Type B pancreatic cell (in vitro differentiated cells): ENCODE data around the gene ZNF771. TPM values are rescaled to one million over a fixed set of nuclear protein-coding genes. Genes with fewer than 3 reads are reported as not detected.

ENCODE experiments used
- DNase-seq: peaks from one replicate; pipeline ENCODE4 v3.0.0; 2021; ENCODE audit warnings: mixed read lengths; ENCODE audit not compliant: unreplicated experiment; ENCODE audit errors: extremely low spot score
- H3K27ac Mint-ChIP-seq: 2 replicates; pipeline ENCODE4 v1.8.0; 2021; ENCODE audit warnings: mild to moderate bottlenecking, mixed read lengths
- H3K27me3 Mint-ChIP-seq: 2 replicates; pipeline ENCODE4 v1.8.0; 2021; ENCODE audit warnings: mixed read lengths
- H3K36me3 Mint-ChIP-seq: 2 replicates; pipeline ENCODE4 v1.8.0; 2021; ENCODE audit warnings: mixed read lengths
- H3K4me1 Mint-ChIP-seq: one replicate; pipeline ENCODE4 v1.8.0; 2021; ENCODE audit warnings: mixed read lengths; ENCODE audit not compliant: unreplicated experiment
- H3K4me3 Mint-ChIP-seq: 2 replicates; pipeline ENCODE4 v1.8.0; 2021; ENCODE audit warnings: mild to moderate bottlenecking, mixed read lengths
- H3K9me3 Mint-ChIP-seq: 2 replicates; pipeline ENCODE4 v1.8.0; 2021; ENCODE audit warnings: mixed read lengths
- CTCF ChIP-seq: fragments of 200-600 bp; sonication (generic); conservative IDR thresholded peaks from 2 replicates; pipeline ENCODE4 v1.5.0; 2021; ENCODE audit warnings: antibody characterized with exemption, mild to moderate bottlenecking
- total RNA-seq: library from RNA; stranded (reverse); gene quantifications from 2 replicates; pipeline ENCODE4 v1.2.1, GENCODE V29; 2021; ENCODE audit warnings: low replicate concordance

Gene ZNF771
- total RNA-seq, 1 donor from 2014 or later = 15.5 TPM

DNA sequence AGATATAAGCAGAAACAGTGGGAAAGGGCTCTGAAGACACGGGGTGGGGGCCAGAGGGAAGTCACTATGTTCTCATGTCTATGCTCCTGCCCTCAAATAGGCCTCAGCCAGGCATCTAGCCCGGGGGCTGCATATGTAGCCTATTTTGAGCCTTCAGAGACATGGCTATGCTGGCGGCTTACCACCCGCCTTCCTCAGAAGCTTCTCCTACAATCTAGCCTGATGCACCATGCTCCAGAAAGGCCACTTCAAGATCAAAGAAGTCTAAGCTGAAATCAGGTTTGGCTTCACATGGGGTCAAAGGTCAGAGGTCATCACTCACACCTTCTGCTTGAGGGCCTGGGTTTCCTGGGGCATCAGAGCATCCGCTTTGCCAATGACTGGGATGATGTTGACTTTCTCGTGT lies 26.6 kb upstream of the ZNF771 start:
- peaks cover 17% of the 10 kb centered on the region for H3K4me1 Mint-ChIP-seq
- peak overlapping the region; percentile 45 for H3K4me3 Mint-ChIP-seq
- H3K9me3 Mint-ChIP-seq = no peaks in the 10 kb centered on the region
- H3K36me3 Mint-ChIP-seq = peaks cover 3% of the 10 kb centered on the region
- DNase-seq = no peak
- peak overlapping the region; percentile 41 for H3K27ac Mint-ChIP-seq
- no peaks in the 10 kb centered on the region for H3K27me3 Mint-ChIP-seq
- TF ChIP-seq CTCF = no peak

GRCh38 chr16:30381291-30382041 lies 25.9 kb upstream of the ZNF771 start:
- no peak for TF ChIP-seq CTCF
- H3K4me3 Mint-ChIP-seq = no peak overlapping the region
- H3K9me3 Mint-ChIP-seq = no peaks in the 10 kb centered on the region
- peaks cover 3% of the 10 kb centered on the region for H3K36me3 Mint-ChIP-seq
- peak overlapping the region; percentile 21 for H3K27ac Mint-ChIP-seq
- H3K4me1 Mint-ChIP-seq = peaks cover 17% of the 10 kb centered on the region
- DNase-seq = no peak
- H3K27me3 Mint-ChIP-seq = no peaks in the 10 kb centered on the region

DNA sequence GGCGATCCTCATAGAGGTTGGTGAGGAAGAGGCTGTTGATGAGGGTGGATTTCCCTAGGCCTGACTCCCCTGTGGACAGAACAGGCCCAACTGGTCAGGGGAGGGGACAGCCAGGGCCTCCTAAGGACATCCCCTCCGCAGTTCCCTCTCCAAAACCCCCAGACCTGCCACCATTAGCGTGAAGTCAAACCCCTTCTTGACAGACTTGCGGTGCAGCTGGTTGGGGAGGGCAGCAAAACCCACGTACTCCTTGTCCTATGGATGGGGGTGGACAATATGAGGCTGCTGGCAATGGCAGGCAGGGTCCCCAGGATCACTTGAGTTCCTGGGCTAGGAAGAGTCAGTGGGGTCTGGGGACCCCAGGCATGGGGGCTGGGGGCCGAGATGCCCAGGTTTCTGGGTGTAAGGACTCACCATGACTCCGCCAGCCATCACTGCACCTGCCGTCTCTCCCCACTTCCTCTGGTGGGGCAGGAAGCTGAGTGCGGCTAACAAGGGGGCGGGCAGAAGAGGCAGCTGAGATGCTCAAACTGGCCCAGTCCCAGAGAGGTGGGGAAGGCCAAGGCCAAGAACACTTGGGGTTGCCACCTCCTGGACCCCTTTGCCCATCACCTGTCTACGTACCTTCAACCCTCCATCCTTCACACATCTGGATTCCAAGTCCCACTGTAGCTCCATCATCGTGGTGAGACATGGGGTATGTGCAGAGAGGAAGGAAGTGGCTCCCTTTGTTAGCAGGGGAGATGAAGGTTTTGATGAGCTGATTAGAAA lies 25.1 kb upstream of the ZNF771 start, which contains the start of gene SEPTIN1:
TSS of gene SEPTIN1 (minus strand) at position 451 of the 771 bp plus-strand sequence. CDS start at position 432, 19 bp downstream.
- peaks cover 13% of the 10 kb centered on the region for H3K4me1 Mint-ChIP-seq
- no peak for TF ChIP-seq CTCF
- no peaks in the 10 kb centered on the region for H3K27me3 Mint-ChIP-seq
- H3K27ac Mint-ChIP-seq = peak within 1 kb of the TSS; percentile 21
- DNase-seq = no peak
- H3K9me3 Mint-ChIP-seq = no peaks in the 10 kb centered on the region
- H3K36me3 Mint-ChIP-seq = peaks cover 3% of the 10 kb centered on the region
- H3K4me3 Mint-ChIP-seq = no peak within 1 kb of the TSS

DNA sequence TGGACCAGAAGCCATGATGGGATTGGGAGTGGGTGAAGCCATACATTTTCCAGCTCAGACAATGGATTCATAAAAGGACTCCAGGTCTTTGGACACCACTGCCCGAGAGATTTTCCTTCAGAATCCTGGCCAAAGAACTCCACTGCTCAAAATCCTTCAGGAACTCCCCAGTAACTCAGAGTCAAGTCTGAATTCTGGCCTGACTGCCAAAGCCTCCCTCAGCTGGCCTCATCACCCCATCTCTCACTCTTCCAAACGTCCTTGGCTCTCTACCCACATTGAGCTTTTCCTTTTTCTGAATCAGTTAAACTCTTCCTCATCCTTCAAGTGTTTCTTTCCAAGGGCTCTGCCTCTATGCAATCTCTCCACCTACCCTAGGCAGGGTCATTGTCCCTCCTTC lies 23.9 kb upstream of the ZNF771 start:
- Mint-ChIP-seq H3K4me1 (peaks cover 10% of the 10 kb centered on the region), H3K36me3 (peaks cover 3% of the 10 kb centered on the region), H3K27ac (no peak overlapping the region), H3K4me3 (no peak overlapping the region), H3K27me3 (no peaks in the 10 kb centered on the region), H3K9me3 (no peaks in the 10 kb centered on the region)
- no peak for DNase-seq
- no peak for TF ChIP-seq CTCF

- Mint-ChIP-seq H3K9me3 (no peaks in the 10 kb centered on the region), H3K27ac (peak overlapping the region; percentile 85), H3K36me3 (peaks cover 3% of the 10 kb centered on the region), H3K4me3 (peak overlapping the region; percentile 88), H3K27me3 (no peaks in the 10 kb centered on the region), H3K4me1 (peaks cover 30% of the 10 kb centered on the region)
- no peak for TF ChIP-seq CTCF
- no peak for DNase-seq
Observed at GRCh38 chr16:30394592-30395154, 12.7 kb upstream of the ZNF771 start.
